H1 (cell line): Measurements from ENCODE around the gene NFIA. TPM values are rescaled to one million over a fixed set of nuclear protein-coding genes. Genes with fewer than 3 reads are reported as not detected.

Experiments used
- CTCF ChIA-PET: fragments of 300-600 bp; sonication (Branson Sonifier 250); formaldehyde crosslinking; loops from one replicate; lab custom pipeline; 2021; ENCODE audit not compliant: partially characterized antibody; lab: Charles Lee
- POLR2A ChIA-PET: fragments of 300-600 bp; sonication (Branson Sonifier 250); formaldehyde crosslinking; loops from one replicate; lab custom pipeline; 2021; ENCODE audit warnings: inconsistent platforms; ENCODE audit not compliant: partially characterized antibody; lab: Charles Lee
- DNase-seq, 2 experiments: peaks; one replicate each; pipeline versions ENCODE4 v3.0.0 to v3.0.0-alpha.2; 2010 to 2022; ENCODE audit warnings: low spot score in 2 of 2, low read depth in 1 of 2, mixed read lengths in 1 of 2
- FAIRE-seq: peaks from 2 replicates; lab custom pipeline; 2011; peaks lifted over from hg19 to GRCh38; lab: Jason Lieb, UNC
- H2AFZ ChIP-seq: 2 replicates; pipeline ENCODE4 v1.8.1; 2012; ENCODE audit warnings: low read length, inconsistent platforms
- H2AK5ac ChIP-seq: 2 replicates; pipeline ENCODE4 v1.6.1; 2013; ENCODE audit warnings: low read depth, low read length
- H2BK120ac ChIP-seq: replicated peaks from 2 replicates; pipeline ENCODE3; 2013; ENCODE audit warnings: low read depth, low read length, inconsistent platforms
- H2BK12ac ChIP-seq: 2 replicates; pipeline ENCODE4 v1.6.1; 2013; ENCODE audit warnings: low read depth, low read length
- H2BK15ac ChIP-seq: 2 replicates; pipeline ENCODE4 v1.6.1; 2013; ENCODE audit warnings: low read length
- H2BK20ac ChIP-seq: 2 replicates; pipeline ENCODE4 v1.6.1; 2013; ENCODE audit warnings: low read length
- H2BK5ac ChIP-seq: 2 replicates; pipeline ENCODE4 v1.6.1; 2013; ENCODE audit warnings: low read depth, low read length
- H3K14ac ChIP-seq: 2 replicates; pipeline ENCODE4 v1.6.1; 2013; ENCODE audit warnings: inconsistent platforms; ENCODE audit not compliant: insufficient read length
- H3K18ac ChIP-seq: 2 replicates; pipeline ENCODE4 v1.6.1; 2013; ENCODE audit warnings: low read length; ENCODE audit errors: extremely low read depth
- H3K23ac ChIP-seq: 2 replicates; pipeline ENCODE4 v1.6.1; 2013; ENCODE audit warnings: inconsistent platforms; ENCODE audit not compliant: insufficient read length
- H3K23me2 ChIP-seq: 2 replicates; pipeline ENCODE4 v1.6.1; 2013; ENCODE audit warnings: low read depth, low read length
- H3K27ac ChIP-seq: 2 replicates; pipeline ENCODE4 v1.6.1; 2011; ENCODE audit warnings: low read depth, low read length, inconsistent platforms
- H3K27me3 ChIP-seq, 4 experiments: replicated peaks in 1 of 4; 1 replicate in 1 of 4; 2 replicates in 3 of 4; pipeline versions ENCODE4 v1.6.1 to v1.8.1; 2011 to 2013; ENCODE audit warnings: low read length in 3 of 4, mild to moderate bottlenecking in 3 of 4, inconsistent platforms in 2 of 4, mixed read lengths in 2 of 4, moderate library complexity in 1 of 4; ENCODE audit not compliant: control insufficient read depth in 3 of 4, insufficient read depth in 3 of 4; ENCODE audit errors: extremely low read depth in 1 of 4
- H3K36me3 ChIP-seq, 4 experiments: 2 replicates each; pipeline versions ENCODE4 v1.6.1 to v1.8.1; 2011 to 2013; ENCODE audit warnings: mild to moderate bottlenecking in 4 of 4, low read length in 3 of 4, moderate library complexity in 2 of 4, control low read depth in 1 of 4, inconsistent platforms in 1 of 4; ENCODE audit not compliant: insufficient read depth in 4 of 4, control insufficient read depth in 2 of 4
- H3K4ac ChIP-seq: replicated peaks from 2 replicates; pipeline ENCODE3; 2013; ENCODE audit warnings: low read length, low read depth, mixed read lengths, inconsistent platforms; ENCODE audit not compliant: insufficient read length
- H3K4me1 ChIP-seq, 4 experiments: replicated peaks in 1 of 4; 1 replicate in 1 of 4; 2 replicates in 3 of 4; pipeline versions ENCODE4 v1.6.1 to v1.8.1; 2011 to 2013; ENCODE audit warnings: low read length in 3 of 4, inconsistent platforms in 2 of 4, mixed read lengths in 1 of 4; ENCODE audit not compliant: insufficient read depth in 4 of 4, control insufficient read depth in 3 of 4
- H3K4me2 ChIP-seq, 2 experiments: 2 replicates each; pipeline versions ENCODE4 v1.6.1 to v1.8.1; 2011 to 2013; ENCODE audit warnings: low read depth in 2 of 2, low read length in 2 of 2, control low read depth in 1 of 2, inconsistent platforms in 1 of 2, mild to moderate bottlenecking in 1 of 2; ENCODE audit not compliant: insufficient read depth in 1 of 2
- H3K4me3 ChIP-seq, 4 experiments: fragments of 200-600, 300-600 bp in 1 of 4; sonication (generic), shearing (Covaris generic), sonication (Bioruptor Twin) in 1 of 4; 2 replicates each; pipeline versions ENCODE4 v1.5.1 to v1.8.1; 2011 to 2016; ENCODE audit warnings: low read length in 4 of 4, low read depth in 3 of 4, control low read depth in 2 of 4, inconsistent platforms in 2 of 4, mild to moderate bottlenecking in 2 of 4, mixed read lengths in 1 of 4, moderate library complexity in 1 of 4; ENCODE audit not compliant: insufficient read depth in 2 of 4; ENCODE audit errors: extremely low read depth in 1 of 4
- H3K56ac ChIP-seq: replicated peaks from 2 replicates; pipeline ENCODE3; 2013; ENCODE audit warnings: low read depth, mild to moderate bottlenecking, mixed read lengths, low read length, inconsistent platforms; ENCODE audit not compliant: insufficient read length
- H3K79me1 ChIP-seq: 2 replicates; pipeline ENCODE4 v1.6.1; 2013; ENCODE audit warnings: low read depth, low read length, control low read depth
- H3K79me2 ChIP-seq, 2 experiments: 2 replicates each; pipeline versions ENCODE4 v1.6.1 to v1.8.1; 2012 to 2013; ENCODE audit warnings: low read length in 2 of 2, mild to moderate bottlenecking in 2 of 2, inconsistent platforms in 1 of 2; ENCODE audit not compliant: insufficient read depth in 2 of 2, control insufficient read depth in 1 of 2
- H3K9ac ChIP-seq, 4 experiments: replicated peaks in 1 of 4; 1 replicate in 1 of 4; 2 replicates in 3 of 4; pipeline versions ENCODE4 v1.6.1 to v1.8.1; 2011 to 2013; ENCODE audit warnings: low read depth in 3 of 4, low read length in 3 of 4, control low read depth in 2 of 4, mild to moderate bottlenecking in 2 of 4, moderate library complexity in 2 of 4, inconsistent platforms in 1 of 4; ENCODE audit errors: extremely low read depth in 1 of 4
- H3K9me3 ChIP-seq, 2 experiments: 2 replicates each; pipeline versions ENCODE4 v1.6.1 to v1.8.1; 2012 to 2013; ENCODE audit warnings: mild to moderate bottlenecking in 2 of 2, moderate library complexity in 2 of 2, control low read depth in 1 of 2, inconsistent platforms in 1 of 2, low read depth in 1 of 2, low read length in 1 of 2, mixed read lengths in 1 of 2; ENCODE audit not compliant: insufficient read depth in 2 of 2
- H4K20me1 ChIP-seq, 2 experiments: replicated peaks in 1 of 2; 2 replicates each; pipeline versions ENCODE3 to v1.8.1; 2011 to 2013; ENCODE audit warnings: inconsistent platforms in 2 of 2, low read length in 2 of 2, mild to moderate bottlenecking in 1 of 2; ENCODE audit not compliant: insufficient read depth in 2 of 2, control insufficient read depth in 1 of 2
- H4K5ac ChIP-seq: 2 replicates; pipeline ENCODE4 v1.6.1; 2013; ENCODE audit warnings: low read length, low read depth, mixed read lengths, inconsistent platforms; ENCODE audit not compliant: insufficient read length
- H4K8ac ChIP-seq: 2 replicates; pipeline ENCODE4 v1.8.0; 2013; ENCODE audit warnings: mild to moderate bottlenecking, moderate library complexity, low read length, inconsistent platforms; ENCODE audit not compliant: insufficient read depth; ENCODE audit errors: extremely low read depth
- H4K91ac ChIP-seq: replicated peaks from 2 replicates; pipeline ENCODE3; 2013; ENCODE audit warnings: low read length, mixed read lengths, inconsistent platforms; ENCODE audit not compliant: insufficient read length
- BRCA1 ChIP-seq: IDR thresholded peaks from 2 replicates; pipeline ENCODE4 v1.6.1; 2012; ENCODE audit warnings: low read depth, low read length, improper control_type of control experiment
- CBX8 ChIP-seq: fragments of 300-800, 300-1000 bp; sonication (generic); IDR thresholded peaks from 2 replicates; pipeline ENCODE4 v1.7.1; 2016; ENCODE audit warnings: low read depth, low read length, borderline replicate concordance
- CREB1 ChIP-seq: IDR thresholded peaks from 2 replicates; pipeline ENCODE4 v1.6.1; 2012; ENCODE audit warnings: inconsistent platforms
- KDM1A ChIP-seq: fragments of 200-600, 300-600 bp; sonication (generic); IDR thresholded peaks from 2 replicates; pipeline ENCODE4 v1.7.1; 2016; ENCODE audit warnings: mild to moderate bottlenecking, low read length, borderline replicate concordance
- PHF8 ChIP-seq: fragments of 200-600 bp; sonication (generic); conservative IDR thresholded peaks from 2 replicates; pipeline ENCODE4 v1.7.1; 2012; ENCODE audit warnings: low read depth, mild to moderate bottlenecking, inconsistent platforms, low read length, moderate library complexity
- RXRA ChIP-seq: IDR thresholded peaks from 2 replicates; pipeline ENCODE4 v1.6.1; 2011; ENCODE audit warnings: low read depth, mild to moderate bottlenecking, low read length, moderate library complexity; ENCODE audit not compliant: insufficient read depth
- SIN3A ChIP-seq, 2 experiments: IDR thresholded peaks in 1 of 2; conservative IDR thresholded peaks in 1 of 2; 2 replicates each; pipeline ENCODE4 v1.6.1; 2011 to 2012; ENCODE audit warnings: low read length in 2 of 2, improper control_type of control experiment in 1 of 2, low read depth in 1 of 2, mild to moderate bottlenecking in 1 of 2
- SUZ12 ChIP-seq: fragments of 200-600 bp; sonication (generic); IDR thresholded peaks from 2 replicates; pipeline ENCODE4 v1.6.1; 2012; ENCODE audit warnings: mild to moderate bottlenecking, inconsistent platforms, low read length, moderate library complexity, mixed read lengths
- TBP ChIP-seq: IDR thresholded peaks from 2 replicates; pipeline ENCODE4 v1.6.1; 2011; ENCODE audit warnings: low read depth, low read length, improper control_type of control experiment
- WGBS, 2 experiments: shearing (Covaris generic) in 1 of 2; methylation state at CpG; one replicate each; pipeline versions ENCODE4 v1.1.6 to v1.1.7; 2013 to 2015; ENCODE audit warnings: low lambda C conversion rate in 2 of 2, mixed read lengths in 2 of 2, inconsistent platforms in 1 of 2, low coverage in 1 of 2, missing lambda C conversion rate in 1 of 2; ENCODE audit not compliant: insufficient replicate concordance in 2 of 2, insufficient coverage in 1 of 2, insufficient read length in 1 of 2; ENCODE audit errors: extremely low coverage in 1 of 2, missing lambda C conversion rate in 1 of 2; 5-methylcytosine and 5-hydroxymethylcytosine counted together
- polyA plus RNA-seq, 7 experiments: library from polyadenylated mRNA; depleted of rRNA in 3 of 7; stranded (reverse) in 5 of 7; unstranded in 2 of 7; fragments of >200 nt in 5 of 7; fragments of 200-250 nt in 2 of 7; gene quantifications; 1 replicate in 5 of 7; 2 replicates in 1 of 7; 4 replicates in 1 of 7; pipeline versions ENCODE4 v1.2.1 to v1.2.3, GENCODE V29; 2011 to 2013; ENCODE audit warnings: missing spikeins in 2 of 7, mixed read lengths in 2 of 7
- total RNA-seq: library from RNA; stranded (reverse); fragmentation: NEBNext Ultra II Directional; extraction: Animal tissue kit (Norgen Biotek cat#: 25700); gene quantifications from 2 replicates; pipeline ENCODE4 v1.2.1, GENCODE V29; 2021

Gene NFIA
- total and polyA plus RNA-seq, 2 of the 8 experiments (the other 6 are each of a cell fraction or from before 2014, with no cell fraction given), result 1.8 to 2.3 TPM

DNA sequence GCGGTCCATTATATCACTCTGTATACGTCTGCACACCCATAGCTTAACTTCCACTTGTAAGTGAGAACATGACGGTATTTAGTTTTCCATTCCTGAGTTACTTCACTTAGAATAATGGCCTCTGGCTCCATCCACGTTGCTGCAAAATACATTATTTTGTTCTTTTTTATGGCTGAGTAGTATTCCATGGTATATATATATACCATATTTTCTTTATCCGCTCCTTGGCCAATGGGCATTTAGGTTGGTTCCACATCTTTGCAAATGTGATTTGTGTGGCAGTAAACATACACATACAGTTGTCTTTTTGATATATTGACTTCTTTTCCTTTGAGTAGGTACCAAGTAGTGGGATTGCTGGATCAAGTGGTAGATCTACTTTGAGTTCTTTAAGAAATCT is 245.1 kb downstream of the NFIA start:
- Histone ChIP-seq H4K20me1 (no peaks in the 10 kb centered on the region), H2BK12ac (no peak overlapping the region), H4K8ac (no peak overlapping the region), H4K5ac (no peak overlapping the region), H3K4me3 (no peak overlapping the region), H2BK120ac (no peak overlapping the region), H3K79me2 (no peaks in the 10 kb centered on the region), H3K27me3 (no peaks in the 10 kb centered on the region), H3K23me2 (no peaks in the 10 kb centered on the region), H4K91ac (no peak overlapping the region), H3K4me1 (no peaks in the 10 kb centered on the region), H3K36me3 (no peaks in the 10 kb centered on the region), H3K27ac (no peak overlapping the region), H2AFZ (no peak overlapping the region), H2BK20ac (no peak overlapping the region), H3K9me3 (no peaks in the 10 kb centered on the region), H3K14ac (no peak overlapping the region), H3K4ac (no peak overlapping the region), H2BK15ac (no peak overlapping the region), H3K23ac (no peak overlapping the region), H3K9ac (no peak overlapping the region), H2BK5ac (no peak overlapping the region), H3K56ac (no peak overlapping the region), H3K18ac (no peak overlapping the region), H3K4me2 (no peak overlapping the region), H2AK5ac (no peak overlapping the region), H3K79me1 (no peaks in the 10 kb centered on the region)
- 93% methylated on average over 5 of the region's 5 CpGs; no CpG with 5 or more reads in 1 of the 2 experiments for WGBS, 2 experiments
- FAIRE-seq, result no peak
- no peak for DNase-seq
- CTCF ChIA-PET, result interaction anchor here (1.0 kb wide), 1 partner anchor 10 kb away, joined by 4 read pairs; no protein-coding TSS in a partner anchor
- POLR2A ChIA-PET, result no interaction called here
- TF ChIP-seq SIN3A (conservative IDR thresholded peaks at IDR 0.05 in 1 of 2, IDR thresholded peaks at IDR 0.05 in 1 of 2; ENCODE audit: low read depth in 1 of 2, low read length in 2 of 2) (no peak), CREB1 (no peak), CBX8 (no peak), BRCA1 (no peak), RXRA (no peak), TBP (no peak), SUZ12 (no peak), PHF8 (no peak), KDM1A (no peak)
